Thyroid gland (tissue), 4 donors: ENCODE measurements around the gene CDKN2C.
"Not testable (repeated sequence)": the region's sequence is repeated elsewhere in the genome, so short reads cannot be mapped to it uniquely, and the experiment has no call there.

Source experiments
- CTCF ChIP-seq, 6 experiments: fragments of 200-600 bp in 3 of 6; fragments of 450-650 bp in 3 of 6; sonication (generic) in 3 of 6; IDR thresholded peaks; one replicate each; pipeline ENCODE4 v1.5.1; 2016 to 2019; ENCODE audit warnings: antibody characterized with exemption in 6 of 6, mild to moderate bottlenecking in 2 of 6, inconsistent platforms in 1 of 6, moderate library complexity in 1 of 6
- POLR2A ChIP-seq, 2 donors: fragments of 450-650 bp; IDR thresholded peaks; one replicate each; pipeline ENCODE4 v1.6.1; 2017; ENCODE audit warnings: antibody characterized with exemption in 2 of 2, mild to moderate bottlenecking in 2 of 2, moderate library complexity in 1 of 2

GRCh38 chr1:50999375-50999774 is 29.3 kb downstream of the CDKN2C start:
- TF ChIP-seq CTCF, POLR2A (IDR thresholded peaks at IDR 0.05): not testable (repeated sequence)
